Epithelial cell of esophagus (primary cell): ENCODE measurements around the gene COPS4.
"Not testable (repeated sequence)": the region's sequence is repeated elsewhere in the genome, so short reads cannot be mapped to it uniquely, and the experiment has no call there.

ENCODE experiments used
- DNase-seq: peaks from one replicate; pipeline ENCODE4 v3.0.0; 2010; ENCODE audit warnings: low read depth
- H3K4me3 ChIP-seq: 2 replicates; pipeline ENCODE4 v1.5.1; 2011; ENCODE audit warnings: mild to moderate bottlenecking, low read length, control low read depth
- CTCF ChIP-seq: IDR thresholded peaks from 2 replicates; pipeline ENCODE4 v1.5.1; 2011; ENCODE audit warnings: low read depth, mild to moderate bottlenecking, low read length, control low read depth, inconsistent platforms; ENCODE audit not compliant: insufficient read depth; ENCODE audit errors: missing control alignments

COPS4 gene

GRCh38 chr4:83110970-83111750 is 76.2 kb downstream of the COPS4 start:
- no peak overlapping the region for H3K4me3 ChIP-seq
- no peak for TF ChIP-seq CTCF
- DNase-seq, result no peak

- not testable (repeated sequence) for H3K4me3 ChIP-seq
These were observed 76.8 kb downstream of the COPS4 start for GRCh38 chr4:83111751-83112141.

GRCh38 chr4:83112231-83112630 is 77.2 kb downstream of the COPS4 start:
- DNase-seq, result no peak
- H3K4me3 ChIP-seq, result no peak overlapping the region
- TF ChIP-seq CTCF, result no peak

More at GRCh38 chr4:83111751-83112141, 76.8 kb downstream of the COPS4 start:
- DNase-seq, result not testable (repeated sequence)

GRCh38 chr4:83112678-83113428 is 77.9 kb downstream of the COPS4 start:
- DNase-seq, result no peak
- no peak for TF ChIP-seq CTCF
- H3K4me3 ChIP-seq, result no peak overlapping the region

- no peak for TF ChIP-seq CTCF
- no peak overlapping the region for H3K4me3 ChIP-seq
- DNase-seq, result no peak
These were observed 78.4 kb downstream of the COPS4 start for GRCh38 chr4:83113429-83113786.

- TF ChIP-seq CTCF, result no peak
- DNase-seq, result peak; percentile 82
- H3K4me3 ChIP-seq, result peak within 1 kb of the TSS; percentile 21
These were observed 79.6 kb downstream of the COPS4 start, which contains the start of gene PLAC8 for GRCh38 chr4:83114576-83114975. Gene PLAC8, minus strand, starts transcription at chr4:83114729. Its CDS starts 6,808 bp downstream, at chr4:83107921.

GRCh38 chr4:83115000-83115399 is 80.0 kb downstream of the COPS4 start:
- DNase-seq, result peak; percentile 70
- H3K4me3 ChIP-seq, result no peak overlapping the region
- TF ChIP-seq CTCF, result no peak
